ENCODE results near the gene RBPJL.

DNA sequence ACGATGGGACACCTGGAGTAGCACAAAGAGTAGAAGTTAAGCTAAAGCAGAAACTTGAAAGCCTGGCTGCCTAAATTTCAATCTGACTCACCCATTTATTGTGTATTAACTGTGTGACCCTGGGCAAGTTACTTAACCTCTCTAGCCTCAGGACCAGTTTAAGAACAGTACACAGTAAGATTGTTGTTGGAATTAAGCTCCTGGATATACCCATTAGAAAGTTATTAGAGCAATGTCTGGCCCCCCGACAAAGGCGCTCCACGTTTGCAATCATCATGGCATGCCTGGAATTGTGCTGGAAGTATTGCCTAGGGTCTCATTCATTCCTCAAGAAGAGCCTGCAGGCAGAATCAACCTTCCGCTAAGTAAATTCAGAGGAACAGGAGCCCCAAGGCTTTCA, 40.2 kb downstream of the RBPJL start:
- TF ChIP-seq CTCF (IDR thresholded peaks at IDR 0.05): no peak
- TF ChIP-seq POLR2A (IDR thresholded peaks at IDR 0.05; ENCODE audit: low read length): no peak
- TF ChIP-seq CHD2 (IDR thresholded peaks at IDR 0.05; ENCODE audit: low read length, partially characterized antibody): no peak
- no peak for TF ChIP-seq RNF2 (IDR thresholded peaks at IDR 0.05; ENCODE audit: borderline replicate concordance, low read depth)
- TF ChIP-seq MAX (IDR thresholded peaks at IDR 0.05): no peak
- TF ChIP-seq NPAS2 (CRISPR knock-in tag; IDR thresholded peaks at IDR 0.05; ENCODE audit: borderline replicate concordance): no peak
- no peak for TF ChIP-seq ZFP36 (IDR thresholded peaks at IDR 0.05; ENCODE audit: borderline replicate concordance, partially characterized antibody)
- TF ChIP-seq, protein P1, sequence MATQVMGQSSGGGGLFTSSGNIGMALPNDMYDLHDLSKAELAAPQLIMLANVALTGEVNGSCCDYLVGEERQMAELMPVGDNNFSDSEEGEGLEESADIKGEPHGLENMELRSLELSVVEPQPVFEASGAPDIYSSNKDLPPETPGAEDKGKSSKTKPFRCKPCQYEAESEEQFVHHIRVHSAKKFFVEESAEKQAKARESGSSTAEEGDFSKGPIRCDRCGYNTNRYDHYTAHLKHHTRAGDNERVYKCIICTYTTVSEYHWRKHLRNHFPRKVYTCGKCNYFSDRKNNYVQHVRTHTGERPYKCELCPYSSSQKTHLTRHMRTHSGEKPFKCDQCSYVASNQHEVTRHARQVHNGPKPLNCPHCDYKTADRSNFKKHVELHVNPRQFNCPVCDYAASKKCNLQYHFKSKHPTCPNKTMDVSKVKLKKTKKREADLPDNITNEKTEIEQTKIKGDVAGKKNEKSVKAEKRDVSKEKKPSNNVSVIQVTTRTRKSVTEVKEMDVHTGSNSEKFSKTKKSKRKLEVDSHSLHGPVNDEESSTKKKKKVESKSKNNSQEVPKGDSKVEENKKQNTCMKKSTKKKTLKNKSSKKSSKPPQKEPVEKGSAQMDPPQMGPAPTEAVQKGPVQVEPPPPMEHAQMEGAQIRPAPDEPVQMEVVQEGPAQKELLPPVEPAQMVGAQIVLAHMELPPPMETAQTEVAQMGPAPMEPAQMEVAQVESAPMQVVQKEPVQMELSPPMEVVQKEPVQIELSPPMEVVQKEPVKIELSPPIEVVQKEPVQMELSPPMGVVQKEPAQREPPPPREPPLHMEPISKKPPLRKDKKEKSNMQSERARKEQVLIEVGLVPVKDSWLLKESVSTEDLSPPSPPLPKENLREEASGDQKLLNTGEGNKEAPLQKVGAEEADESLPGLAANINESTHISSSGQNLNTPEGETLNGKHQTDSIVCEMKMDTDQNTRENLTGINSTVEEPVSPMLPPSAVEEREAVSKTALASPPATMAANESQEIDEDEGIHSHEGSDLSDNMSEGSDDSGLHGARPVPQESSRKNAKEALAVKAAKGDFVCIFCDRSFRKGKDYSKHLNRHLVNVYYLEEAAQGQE (IDR thresholded peaks at IDR 0.05): no peak
- TF ChIP-seq CEBPB (IDR thresholded peaks at IDR 0.05): no peak
- TF ChIP-seq, protein P2, sequence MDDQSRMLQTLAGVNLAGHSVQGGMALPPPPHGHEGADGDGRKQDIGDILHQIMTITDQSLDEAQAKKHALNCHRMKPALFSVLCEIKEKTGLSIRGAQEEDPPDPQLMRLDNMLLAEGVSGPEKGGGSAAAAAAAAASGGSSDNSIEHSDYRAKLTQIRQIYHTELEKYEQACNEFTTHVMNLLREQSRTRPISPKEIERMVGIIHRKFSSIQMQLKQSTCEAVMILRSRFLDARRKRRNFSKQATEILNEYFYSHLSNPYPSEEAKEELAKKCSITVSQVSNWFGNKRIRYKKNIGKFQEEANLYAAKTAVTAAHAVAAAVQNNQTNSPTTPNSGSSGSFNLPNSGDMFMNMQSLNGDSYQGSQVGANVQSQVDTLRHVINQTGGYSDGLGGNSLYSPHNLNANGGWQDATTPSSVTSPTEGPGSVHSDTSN (IDR thresholded peaks at IDR 0.05): no peak
- TF ChIP-seq, protein P3, sequence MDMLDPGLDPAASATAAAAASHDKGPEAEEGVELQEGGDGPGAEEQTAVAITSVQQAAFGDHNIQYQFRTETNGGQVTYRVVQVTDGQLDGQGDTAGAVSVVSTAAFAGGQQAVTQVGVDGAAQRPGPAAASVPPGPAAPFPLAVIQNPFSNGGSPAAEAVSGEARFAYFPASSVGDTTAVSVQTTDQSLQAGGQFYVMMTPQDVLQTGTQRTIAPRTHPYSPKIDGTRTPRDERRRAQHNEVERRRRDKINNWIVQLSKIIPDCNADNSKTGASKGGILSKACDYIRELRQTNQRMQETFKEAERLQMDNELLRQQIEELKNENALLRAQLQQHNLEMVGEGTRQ (IDR thresholded peaks at IDR 0.05): no peak
- TF ChIP-seq RAD21 (conservative IDR thresholded peaks at IDR 0.05 in 1 of 2, IDR thresholded peaks at IDR 0.05 in 1 of 2): no peak
- TF ChIP-seq E2F6 (IDR thresholded peaks at IDR 0.05; ENCODE audit: borderline replicate concordance, low read depth): no peak
